Colon (tissue), 2 donors: ENCODE results near the gene CATSPERZ.
"Not testable (repeated sequence)": the region's sequence is repeated elsewhere in the genome, so short reads cannot be mapped to it uniquely, and the experiment has no call there.

Experiments
- FAIRE-seq: peaks from 2 replicates; lab custom pipeline; 2012; peaks lifted over from hg19 to GRCh38; lab: Jason Lieb, UNC
- donor health status: control.
- donor health status: control.

The CATSPERZ gene

GRCh38 chr11:64321026-64321425, 20.9 kb downstream of the CATSPERZ start:
- no peak for FAIRE-seq

GRCh38 chr11:64321533-64321932, 21.4 kb downstream of the CATSPERZ start:
- FAIRE-seq = no peak

- no peak for FAIRE-seq
These were observed 22.7 kb downstream of the CATSPERZ start for GRCh38 chr11:64322925-64323260.

GRCh38 chr11:64323373-64323772, 23.2 kb downstream of the CATSPERZ start:
- FAIRE-seq = no peak

GRCh38 chr11:64323984-64324383, 23.8 kb downstream of the CATSPERZ start:
- FAIRE-seq = not testable (repeated sequence)

- no peak for FAIRE-seq
These were observed 24.7 kb downstream of the CATSPERZ start for GRCh38 chr11:64324692-64325469.

GRCh38 chr11:64327375-64327774, 27.2 kb downstream of the CATSPERZ start:
- no peak for FAIRE-seq

GRCh38 chr11:64327993-64328392, 27.8 kb downstream of the CATSPERZ start:
- no peak for FAIRE-seq

- no peak for FAIRE-seq
These were observed 30.7 kb downstream of the CATSPERZ start for GRCh38 chr11:64330888-64331287.

- FAIRE-seq = no peak
These were observed 31.6 kb downstream of the CATSPERZ start for GRCh38 chr11:64331569-64332371.

GRCh38 chr11:64333556-64333955, 33.4 kb downstream of the CATSPERZ start:
- no peak for FAIRE-seq

- FAIRE-seq = no peak
These were observed 34.9 kb downstream of the CATSPERZ start for GRCh38 chr11:64334764-64335735.

GRCh38 chr11:64337538-64338249, 37.5 kb downstream of the CATSPERZ start:
- FAIRE-seq = no peak

GRCh38 chr11:64338716-64339115, 38.6 kb downstream of the CATSPERZ start:
- FAIRE-seq = no peak

- FAIRE-seq = no peak
These were observed 39.1 kb downstream of the CATSPERZ start for GRCh38 chr11:64339286-64339685.

GRCh38 chr11:64339754-64340408, 39.7 kb downstream of the CATSPERZ start, which contains the start of gene CCDC88B:
TSS of gene CCDC88B (plus strand) at chr11:64340204. CDS start at chr11:64340267, 63 bp downstream.
- FAIRE-seq = no peak

- no peak for FAIRE-seq
These were observed 40.6 kb downstream of the CATSPERZ start for GRCh38 chr11:64340671-64341335.

GRCh38 chr11:64341429-64341828, 41.3 kb downstream of the CATSPERZ start:
- no peak for FAIRE-seq

GRCh38 chr11:64341851-64342791, 42.0 kb downstream of the CATSPERZ start:
- no peak for FAIRE-seq
